Astrocyte (in vitro differentiated cells and primary cell): ENCODE measurements around the gene PTH1R. TPM values are rescaled to one million over a fixed set of nuclear protein-coding genes. Genes with fewer than 3 reads are reported as not detected.

Experiments
- DNase-seq: peaks from one replicate; pipeline ENCODE4 v3.0.0-alpha.2; 2010; ENCODE audit warnings: low read depth
- FAIRE-seq: peaks from 2 replicates; lab custom pipeline; 2011; peaks lifted over from hg19 to GRCh38; lab: Jason Lieb, UNC
- H2AFZ ChIP-seq: 2 replicates; pipeline ENCODE4 v1.6.0; 2012; ENCODE audit warnings: low read depth, low read length, inconsistent platforms
- H3K27ac ChIP-seq: 2 replicates; pipeline ENCODE4 v1.5.1; 2011; ENCODE audit warnings: low read depth, low read length, inconsistent platforms
- H3K27me3 ChIP-seq: 2 replicates; pipeline ENCODE4 v1.6.0; 2011; ENCODE audit warnings: low read length, inconsistent platforms; ENCODE audit not compliant: insufficient read depth
- H3K36me3 ChIP-seq: 2 replicates; pipeline ENCODE4 v1.5.1; 2011; ENCODE audit warnings: low read length, inconsistent platforms; ENCODE audit not compliant: insufficient read depth
- H3K4me1 ChIP-seq: 2 replicates; pipeline ENCODE4 v1.5.1; 2011; ENCODE audit warnings: low read length, inconsistent platforms; ENCODE audit not compliant: insufficient read depth
- H3K4me2 ChIP-seq: 2 replicates; pipeline ENCODE4 v1.6.0; 2012; ENCODE audit warnings: low read length, inconsistent platforms
- H3K4me3 ChIP-seq: 2 replicates; pipeline ENCODE4 v1.5.1; 2011; ENCODE audit warnings: low read depth, mild to moderate bottlenecking, low read length, inconsistent platforms; ENCODE audit not compliant: insufficient read depth
- H3K79me2 ChIP-seq: 2 replicates; pipeline ENCODE4 v1.6.0; 2012; ENCODE audit warnings: mild to moderate bottlenecking, low read length, inconsistent platforms; ENCODE audit not compliant: insufficient read depth
- H3K9ac ChIP-seq: 2 replicates; pipeline ENCODE4 v1.6.0; 2012; ENCODE audit warnings: mild to moderate bottlenecking, low read length, inconsistent platforms
- H3K9me3 ChIP-seq: 2 replicates; pipeline ENCODE4 v1.5.1; 2012; ENCODE audit warnings: low read depth, mild to moderate bottlenecking, low read length, inconsistent platforms; ENCODE audit not compliant: insufficient read depth
- H4K20me1 ChIP-seq: 2 replicates; pipeline ENCODE4 v1.6.0; 2012; ENCODE audit warnings: low read length, inconsistent platforms; ENCODE audit not compliant: insufficient read depth
- H3K27ac Mint-ChIP-seq: one replicate; pipeline ENCODE4 v1.8.0; 2021; ENCODE audit warnings: mild to moderate bottlenecking, mixed read lengths; ENCODE audit not compliant: unreplicated experiment
- H3K27me3 Mint-ChIP-seq: one replicate; pipeline ENCODE4 v1.8.0; 2021; ENCODE audit warnings: low read depth, mixed read lengths; ENCODE audit not compliant: unreplicated experiment
- H3K36me3 Mint-ChIP-seq: one replicate; pipeline ENCODE4 v1.8.0; 2021; ENCODE audit warnings: low read depth, mixed read lengths; ENCODE audit not compliant: unreplicated experiment
- H3K4me1 Mint-ChIP-seq: one replicate; pipeline ENCODE4 v1.8.0; 2021; ENCODE audit warnings: low read depth, mixed read lengths; ENCODE audit not compliant: unreplicated experiment
- H3K4me3 Mint-ChIP-seq: one replicate; pipeline ENCODE4 v1.8.0; 2021; ENCODE audit warnings: mild to moderate bottlenecking, moderate library complexity, mixed read lengths; ENCODE audit not compliant: unreplicated experiment
- H3K9me3 Mint-ChIP-seq: one replicate; pipeline ENCODE4 v1.8.0; 2021; ENCODE audit warnings: mild to moderate bottlenecking, mixed read lengths; ENCODE audit not compliant: unreplicated experiment
- EZH2 ChIP-seq: IDR thresholded peaks from 2 replicates; pipeline ENCODE4 v1.6.1; 2012; ENCODE audit warnings: mild to moderate bottlenecking, low read length, inconsistent platforms; ENCODE audit not compliant: insufficient read depth
- total RNA-seq: library from RNA; stranded (reverse); gene quantifications from 2 replicates; pipeline ENCODE4 v1.2.1, GENCODE V29; 2021
- TF ChIP-seq, protein P1 (sequence below): IDR thresholded peaks from 2 replicates; pipeline ENCODE4 v1.5.1; 2011; ENCODE audit warnings: low read depth, mild to moderate bottlenecking, inconsistent platforms, low read length, moderate library complexity; ENCODE audit not compliant: insufficient read depth

The PTH1R gene
- total RNA-seq, 1 donor from 2014 or later, result 5.2 TPM

DNA sequence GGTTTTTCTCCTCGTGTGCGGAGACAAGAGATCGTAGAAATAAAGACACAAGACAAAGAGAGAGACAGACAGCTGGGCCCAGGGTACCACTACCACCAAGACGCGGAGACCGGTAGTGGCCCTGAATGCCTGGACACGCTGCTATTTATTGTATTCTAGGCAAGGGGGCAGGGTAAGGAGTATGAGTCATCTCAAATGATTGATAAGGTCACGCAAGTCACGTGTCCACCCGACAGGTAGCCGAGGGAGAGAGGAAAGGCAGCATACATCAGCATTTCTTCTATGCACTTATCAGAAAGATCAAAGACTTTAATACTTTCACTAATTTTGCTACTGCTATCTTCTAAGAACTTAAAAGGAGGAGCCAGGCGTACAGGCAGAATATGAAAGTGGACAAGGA, 42.5 kb upstream of the PTH1R start:
- H3K9me3 ChIP-seq, result no peaks in the 10 kb centered on the region
- H3K27me3 ChIP-seq, result no peaks in the 10 kb centered on the region
- TF ChIP-seq, protein P1, sequence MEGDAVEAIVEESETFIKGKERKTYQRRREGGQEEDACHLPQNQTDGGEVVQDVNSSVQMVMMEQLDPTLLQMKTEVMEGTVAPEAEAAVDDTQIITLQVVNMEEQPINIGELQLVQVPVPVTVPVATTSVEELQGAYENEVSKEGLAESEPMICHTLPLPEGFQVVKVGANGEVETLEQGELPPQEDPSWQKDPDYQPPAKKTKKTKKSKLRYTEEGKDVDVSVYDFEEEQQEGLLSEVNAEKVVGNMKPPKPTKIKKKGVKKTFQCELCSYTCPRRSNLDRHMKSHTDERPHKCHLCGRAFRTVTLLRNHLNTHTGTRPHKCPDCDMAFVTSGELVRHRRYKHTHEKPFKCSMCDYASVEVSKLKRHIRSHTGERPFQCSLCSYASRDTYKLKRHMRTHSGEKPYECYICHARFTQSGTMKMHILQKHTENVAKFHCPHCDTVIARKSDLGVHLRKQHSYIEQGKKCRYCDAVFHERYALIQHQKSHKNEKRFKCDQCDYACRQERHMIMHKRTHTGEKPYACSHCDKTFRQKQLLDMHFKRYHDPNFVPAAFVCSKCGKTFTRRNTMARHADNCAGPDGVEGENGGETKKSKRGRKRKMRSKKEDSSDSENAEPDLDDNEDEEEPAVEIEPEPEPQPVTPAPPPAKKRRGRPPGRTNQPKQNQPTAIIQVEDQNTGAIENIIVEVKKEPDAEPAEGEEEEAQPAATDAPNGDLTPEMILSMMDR, result no peak
- TF ChIP-seq EZH2, result no peak
- no peak overlapping the region for H3K27ac ChIP-seq
- no peak overlapping the region for H3K4me2 ChIP-seq
- DNase-seq, result no peak
- peaks cover 2% of the 10 kb centered on the region for H3K36me3 Mint-ChIP-seq
- peaks cover 36% of the 10 kb centered on the region for H3K9me3 Mint-ChIP-seq
- no peaks in the 10 kb centered on the region for H3K4me1 ChIP-seq
- H3K4me3 ChIP-seq, result no peak overlapping the region
- H3K4me1 Mint-ChIP-seq, result no peaks in the 10 kb centered on the region
- H3K27me3 Mint-ChIP-seq, result peaks cover 26% of the 10 kb centered on the region
- H4K20me1 ChIP-seq, result no peaks in the 10 kb centered on the region
- no peak overlapping the region for H3K27ac Mint-ChIP-seq
- no peaks in the 10 kb centered on the region for H3K36me3 ChIP-seq
- no peak for FAIRE-seq
- no peak overlapping the region for H3K4me3 Mint-ChIP-seq
- H3K79me2 ChIP-seq, result no peaks in the 10 kb centered on the region
- H2AFZ ChIP-seq, result no peak overlapping the region
- no peak overlapping the region for H3K9ac ChIP-seq

DNA sequence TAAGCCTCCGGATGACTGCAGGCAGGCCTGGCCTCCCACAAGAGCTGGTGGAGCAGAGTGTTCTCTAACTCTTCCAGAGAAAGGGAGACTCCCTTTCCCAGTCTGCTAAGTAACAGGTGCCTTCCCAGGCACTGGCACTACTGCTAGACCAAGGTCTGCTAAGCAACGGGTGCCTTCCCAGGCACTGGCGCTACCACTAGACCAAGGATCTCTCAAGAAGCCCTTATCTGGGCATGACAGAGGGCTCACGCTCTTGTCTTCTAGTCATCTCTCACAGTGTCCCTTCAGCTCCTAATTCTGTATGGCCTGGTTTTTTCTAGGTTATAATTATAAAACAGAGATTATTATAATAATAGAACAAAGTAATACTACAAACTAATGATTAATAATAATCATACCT, 42.0 kb upstream of the PTH1R start:
- Mint-ChIP-seq H3K4me3 (no peak overlapping the region), H3K9me3 (peaks cover 39% of the 10 kb centered on the region), H3K27me3 (peaks cover 26% of the 10 kb centered on the region), H3K27ac (no peak overlapping the region), H3K4me1 (no peaks in the 10 kb centered on the region), H3K36me3 (peaks cover 1% of the 10 kb centered on the region)
- H3K27ac ChIP-seq, result no peak overlapping the region
- H3K9ac ChIP-seq, result no peak overlapping the region
- FAIRE-seq (no peak), DNase-seq (no peak)
- TF ChIP-seq, protein P1, result no peak
- TF ChIP-seq EZH2, result no peak
- no peaks in the 10 kb centered on the region for H3K9me3 ChIP-seq
- H3K4me3 ChIP-seq, result no peak overlapping the region
- no peak overlapping the region for H2AFZ ChIP-seq
- no peaks in the 10 kb centered on the region for H3K79me2 ChIP-seq
- no peaks in the 10 kb centered on the region for H3K4me1 ChIP-seq
- H4K20me1 ChIP-seq, result no peaks in the 10 kb centered on the region
- no peaks in the 10 kb centered on the region for H3K36me3 ChIP-seq
- H3K27me3 ChIP-seq, result no peaks in the 10 kb centered on the region
- H3K4me2 ChIP-seq, result no peak overlapping the region

DNA sequence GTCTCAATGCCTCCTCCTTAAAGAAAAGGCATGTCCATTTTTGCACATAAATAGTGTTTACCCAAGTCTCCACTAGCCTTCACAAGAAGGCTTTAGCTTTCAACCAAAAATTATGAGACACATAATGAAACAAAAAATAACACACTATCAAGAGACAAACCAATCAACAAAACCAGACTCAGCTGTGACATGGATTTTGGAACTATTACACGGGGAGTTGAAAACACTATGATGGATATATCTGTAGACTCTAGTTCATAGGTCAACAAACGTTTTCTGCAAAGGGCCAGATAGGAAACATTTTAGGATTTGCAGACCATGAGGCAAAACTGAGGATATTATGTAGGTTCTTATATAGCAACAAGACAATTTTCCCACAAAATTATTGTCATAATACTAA, 39.2 kb upstream of the PTH1R start:
- Histone ChIP-seq H3K27ac (no peak overlapping the region), H4K20me1 (no peaks in the 10 kb centered on the region), H3K4me1 (no peaks in the 10 kb centered on the region), H3K27me3 (no peaks in the 10 kb centered on the region), H2AFZ (no peak overlapping the region), H3K36me3 (no peaks in the 10 kb centered on the region), H3K9me3 (no peaks in the 10 kb centered on the region), H3K4me2 (no peak overlapping the region), H3K4me3 (no peak overlapping the region), H3K79me2 (no peaks in the 10 kb centered on the region), H3K9ac (no peak overlapping the region)
- H3K9me3 Mint-ChIP-seq, result peaks cover 49% of the 10 kb centered on the region
- no peak overlapping the region for H3K4me3 Mint-ChIP-seq
- H3K27me3 Mint-ChIP-seq, result peaks cover 9% of the 10 kb centered on the region
- TF ChIP-seq, protein P1, result no peak
- no peak for TF ChIP-seq EZH2
- FAIRE-seq (no peak), DNase-seq (no peak)
- H3K36me3 Mint-ChIP-seq, result peaks cover 2% of the 10 kb centered on the region
- no peak overlapping the region for H3K27ac Mint-ChIP-seq
- H3K4me1 Mint-ChIP-seq, result no peaks in the 10 kb centered on the region
